CD4-positive, CD25-positive, alpha-beta regulatory T cell (primary cell): ENCODE data around the gene MTOR. TPM values are rescaled to one million over a fixed set of nuclear protein-coding genes. Genes with fewer than 3 reads are reported as not detected.
"Not testable (repeated sequence)": the region's sequence is repeated elsewhere in the genome, so short reads cannot be mapped to it uniquely, and the experiment has no call there.

Experiments
- ATAC-seq, 2 donors: fragments of 150-1000 bp; cut with Tn5 transposase; one replicate each; pipeline ENCODE4 v1.10.0; 2021; ENCODE audit warnings: low read depth in 2 of 2, moderate number of reproducible peaks in 2 of 2, moderate library complexity in 1 of 2
- DNase-seq, 3 donors: peaks; one replicate each; pipeline versions ENCODE4 v3.0.0 to v3.0.0-alpha.2; 2012 to 2022; ENCODE audit warnings: mixed read lengths in 1 of 3
- H3K27ac ChIP-seq: one replicate; pipeline ENCODE4 v1.7.0; 2013; ENCODE audit warnings: mild to moderate bottlenecking, low read length; ENCODE audit not compliant: insufficient read depth, poor library complexity, severe bottlenecking
- H3K27me3 ChIP-seq: one replicate; pipeline ENCODE4 v1.7.0; 2013; ENCODE audit warnings: low read length; ENCODE audit not compliant: control insufficient read depth, insufficient read depth
- H3K36me3 ChIP-seq: one replicate; pipeline ENCODE4 v1.7.0; 2013; ENCODE audit warnings: mild to moderate bottlenecking, low read length, moderate library complexity; ENCODE audit not compliant: control insufficient read depth, insufficient read depth
- H3K4me1 ChIP-seq: 2 replicates; pipeline ENCODE4 v1.7.0; 2013; ENCODE audit warnings: mild to moderate bottlenecking, low read length; ENCODE audit not compliant: insufficient read depth, control insufficient read depth, poor library complexity, severe bottlenecking
- H3K4me3 ChIP-seq: one replicate; pipeline ENCODE4 v1.7.0; 2013; ENCODE audit warnings: low read depth, mild to moderate bottlenecking, low read length, moderate library complexity
- H3K9me3 ChIP-seq, 2 experiments: 1 replicate in 1 of 2; 2 replicates in 1 of 2; pipeline ENCODE4 v1.7.0; 2013; ENCODE audit warnings: low read length in 2 of 2, mild to moderate bottlenecking in 1 of 2, moderate library complexity in 1 of 2; ENCODE audit not compliant: control insufficient read depth in 2 of 2
- H3K27ac Mint-ChIP-seq, 3 donors: one replicate each; pipeline ENCODE4 v1.8.0; 2020 to 2022; ENCODE audit warnings: mild to moderate bottlenecking in 3 of 3, mixed read lengths in 3 of 3, moderate library complexity in 2 of 3
- H3K27me3 Mint-ChIP-seq: one replicate; pipeline ENCODE4 v1.8.0; 2022; ENCODE audit warnings: mild to moderate bottlenecking, mixed read lengths
- H3K36me3 Mint-ChIP-seq: one replicate; pipeline ENCODE4 v1.8.0; 2020; ENCODE audit warnings: mixed read lengths
- H3K4me1 Mint-ChIP-seq, 4 donors: one replicate each; pipeline ENCODE4 v1.8.0; 2020 to 2022; ENCODE audit warnings: mixed read lengths in 4 of 4, mild to moderate bottlenecking in 1 of 4
- H3K4me3 Mint-ChIP-seq, 4 donors: one replicate each; pipeline ENCODE4 v1.8.0; 2020 to 2022; ENCODE audit warnings: mild to moderate bottlenecking in 4 of 4, mixed read lengths in 4 of 4, moderate library complexity in 3 of 4
- H3K9me3 Mint-ChIP-seq, 7 donors: one replicate each; pipeline ENCODE4 v1.8.0; 2020 to 2022; ENCODE audit warnings: mixed read lengths in 7 of 7, mild to moderate bottlenecking in 3 of 7, moderate library complexity in 2 of 7
- polyA plus RNA-seq, 4 donors: library from polyadenylated mRNA; unstranded; fragments of 300-500 nt; fragmentation: Illumina TruSeq; gene quantifications; one replicate each; pipeline ENCODE4 v1.2.3, GENCODE V29; 2021
- total RNA-seq: library from RNA; stranded (reverse); gene quantifications from one replicate; pipeline ENCODE4 v1.2.3, GENCODE V29; 2022

The MTOR gene
- total and polyA plus RNA-seq, 5 donors from 2014 or later: 3.9 to 48.2 (median 4.7) TPM

DNA sequence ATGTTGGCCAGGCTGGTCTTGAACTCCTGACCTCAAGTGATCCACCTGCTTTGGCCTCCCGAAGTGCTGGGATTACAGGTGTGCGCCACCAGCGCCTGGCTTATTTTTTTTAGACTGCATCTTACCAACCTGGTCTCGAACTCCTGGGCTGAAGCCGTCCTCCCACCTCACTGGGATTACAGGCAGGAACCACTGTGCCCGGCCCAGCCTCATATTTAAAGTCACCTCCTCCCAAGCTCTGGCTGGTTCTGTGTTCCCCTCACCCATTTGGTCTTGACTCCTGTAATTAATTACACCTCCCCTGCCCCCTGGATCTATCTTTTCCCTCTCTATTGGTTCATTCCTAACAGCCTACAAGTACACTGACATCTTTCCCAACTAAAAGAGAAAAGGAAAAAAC lies 161.0 kb downstream of the MTOR start:
- Histone ChIP-seq H3K9me3 (no peaks in the 10 kb centered on the region), H3K4me1 (peaks cover 15% of the 10 kb centered on the region), H3K27me3 (no peaks in the 10 kb centered on the region), H3K27ac (no peak overlapping the region), H3K36me3 (peaks cover 15% of the 10 kb centered on the region), H3K4me3 (no peak overlapping the region)
- Mint-ChIP-seq H3K27me3 (no peaks in the 10 kb centered on the region), H3K27ac (peak overlapping the region in 1 of 3 donors; percentile 56), H3K4me1 (peaks cover 7 to 22% (median 11%) of the 10 kb centered on the region in 4 donors), H3K4me3 (peak overlapping the region; percentile 50 to 84 (median 61)), H3K36me3 (peaks cover 6% of the 10 kb centered on the region), H3K9me3 (no peaks in the 10 kb centered on the region)
- DNase-seq (no peak), ATAC-seq (no peak)

GRCh38 chr1:11100806-11101205 lies 161.5 kb downstream of the MTOR start:
- not testable (repeated sequence) for H3K36me3 Mint-ChIP-seq, ATAC-seq, H3K27me3 ChIP-seq, DNase-seq, H3K27me3 Mint-ChIP-seq, H3K9me3 Mint-ChIP-seq, H3K27ac Mint-ChIP-seq, H3K27ac ChIP-seq, H3K9me3 ChIP-seq, H3K4me3 ChIP-seq
- H3K4me3 Mint-ChIP-seq: peak overlapping the region; percentile 50 to 97 (median 96)
- peaks cover 15% of the 10 kb centered on the region for H3K4me1 ChIP-seq
- H3K36me3 ChIP-seq: peaks cover 15% of the 10 kb centered on the region
- peaks cover 7 to 22% (median 11%) of the 10 kb centered on the region in 4 donors for H3K4me1 Mint-ChIP-seq

DNA sequence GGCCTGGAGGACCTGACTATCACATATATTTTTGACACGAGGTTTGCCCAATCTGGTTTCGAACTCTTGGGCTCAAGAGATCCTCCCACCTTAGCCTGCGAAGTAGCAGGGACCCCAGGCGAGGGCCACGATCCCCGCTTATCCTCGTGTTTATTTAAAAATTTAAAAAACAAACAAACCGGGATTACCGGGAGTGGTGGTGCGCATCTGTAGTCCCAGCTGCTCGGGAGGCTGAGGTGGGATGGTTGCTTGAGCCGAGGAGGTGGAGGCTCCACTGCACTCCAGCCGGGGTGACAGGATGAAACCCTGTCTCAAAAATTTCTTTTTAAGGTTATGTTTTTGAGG lies 162.2 kb downstream of the MTOR start:
- no peaks in the 10 kb centered on the region for H3K9me3 ChIP-seq
- peaks cover 7% of the 10 kb centered on the region for H3K36me3 Mint-ChIP-seq
- no peaks in the 10 kb centered on the region for H3K9me3 Mint-ChIP-seq
- peaks cover 7 to 22% (median 11%) of the 10 kb centered on the region in 4 donors for H3K4me1 Mint-ChIP-seq
- no peaks in the 10 kb centered on the region for H3K27me3 ChIP-seq
- peak overlapping the region; percentile 91 to 97 (median 96) for H3K4me3 Mint-ChIP-seq
- H3K27me3 Mint-ChIP-seq: no peaks in the 10 kb centered on the region
- peak overlapping the region; percentile 92 for H3K4me3 ChIP-seq
- H3K27ac ChIP-seq: peak overlapping the region; percentile 73
- DNase-seq: no peak
- peaks cover 17% of the 10 kb centered on the region for H3K36me3 ChIP-seq
- no peak for ATAC-seq
- peaks cover 15% of the 10 kb centered on the region for H3K4me1 ChIP-seq
- peak overlapping the region; percentile 96 to 98 (median 96) for H3K27ac Mint-ChIP-seq

- Histone ChIP-seq H3K36me3 (peaks cover 21% of the 10 kb centered on the region), H3K27ac (peak within 1 kb of the TSS; percentile 73), H3K4me3 (peak within 1 kb of the TSS; percentile 92), H3K9me3 (no peaks in the 10 kb centered on the region), H3K27me3 (no peaks in the 10 kb centered on the region), H3K4me1 (peaks cover 15% of the 10 kb centered on the region)
- peaks cover 7 to 22% (median 11%) of the 10 kb centered on the region in 4 donors for H3K4me1 Mint-ChIP-seq
- H3K27ac Mint-ChIP-seq: peak within 1 kb of the TSS; percentile 96 to 98 (median 96)
- peak within 1 kb of the TSS; percentile 91 to 97 (median 96) for H3K4me3 Mint-ChIP-seq
- DNase-seq (peak; percentile 93 to 94 (median 94)), ATAC-seq (peak; percentile 94)
- no peaks in the 10 kb centered on the region for H3K27me3 Mint-ChIP-seq
- H3K9me3 Mint-ChIP-seq: no peaks in the 10 kb centered on the region
- peaks cover 7% of the 10 kb centered on the region for H3K36me3 Mint-ChIP-seq
Observed at GRCh38 chr1:11099310-11100148, 162.8 kb downstream of the MTOR start, which contains the start of gene EXOSC10. EXOSC10 (minus strand) TSS chr1:11099869; CDS start chr1:11099831, 38 bp downstream.

DNA sequence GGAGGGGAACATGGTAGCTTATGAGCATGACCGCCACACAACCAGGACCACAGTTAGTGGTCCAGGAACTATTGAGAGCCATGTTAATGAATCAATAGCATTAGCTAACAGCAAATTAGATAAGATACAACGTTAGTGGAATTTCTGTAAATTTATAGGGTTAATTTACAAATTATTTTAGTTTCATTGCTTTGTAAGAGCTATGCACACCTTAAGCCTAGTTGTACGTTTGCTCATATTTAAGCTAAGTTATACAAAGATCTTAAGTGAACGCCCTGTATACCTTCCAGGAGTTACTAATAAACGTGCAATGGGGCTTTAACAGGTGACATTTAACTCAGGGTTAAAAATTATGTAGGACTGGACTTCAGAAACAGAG lies 163.4 kb downstream of the MTOR start:
- peak overlapping the region; percentile 91 to 97 (median 96) for H3K4me3 Mint-ChIP-seq
- H3K4me3 ChIP-seq: peak overlapping the region; percentile 92

DNA sequence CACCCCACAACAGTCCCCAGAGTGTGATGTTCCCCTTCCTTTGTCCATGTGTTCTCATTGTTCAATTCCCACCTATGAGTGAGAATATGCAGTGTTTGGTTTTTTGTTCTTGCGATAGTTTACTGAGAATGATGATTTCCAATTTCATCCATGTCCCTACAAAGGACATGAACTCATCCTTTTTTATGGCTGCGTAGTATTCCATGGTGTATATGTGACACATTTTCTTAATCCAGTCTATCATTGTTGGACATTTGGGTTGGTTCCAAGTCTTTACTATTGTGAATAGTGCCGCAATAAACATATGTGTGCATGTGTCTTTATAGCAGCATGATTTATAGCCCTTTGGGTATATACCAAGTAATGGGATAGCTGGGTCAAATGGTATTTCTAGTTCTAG lies 178.6 kb downstream of the MTOR start:
- not testable (repeated sequence) for H3K27ac ChIP-seq, H3K27ac Mint-ChIP-seq, ATAC-seq, H3K27me3 Mint-ChIP-seq, H3K4me3 Mint-ChIP-seq, H3K9me3 ChIP-seq, H3K4me3 ChIP-seq, H3K4me1 ChIP-seq, H3K9me3 Mint-ChIP-seq, H3K4me1 Mint-ChIP-seq, DNase-seq, H3K27me3 ChIP-seq
- peaks cover 61% of the 10 kb centered on the region for H3K36me3 Mint-ChIP-seq
- H3K36me3 ChIP-seq: peaks cover 53% of the 10 kb centered on the region

More for the DNA sequence above, 163.4 kb downstream of the MTOR start:
- peak overlapping the region; percentile 92 to 98 (median 96) for H3K27ac Mint-ChIP-seq
- H3K27ac ChIP-seq: peak overlapping the region; percentile 73
- peaks cover 15% of the 10 kb centered on the region for H3K4me1 ChIP-seq
- no peaks in the 10 kb centered on the region for H3K27me3 Mint-ChIP-seq
- peaks cover 7 to 22% (median 11%) of the 10 kb centered on the region in 4 donors for H3K4me1 Mint-ChIP-seq
- peaks cover 7% of the 10 kb centered on the region for H3K36me3 Mint-ChIP-seq
- no peaks in the 10 kb centered on the region for H3K9me3 Mint-ChIP-seq
- ATAC-seq (no peak), DNase-seq (no peak)
- H3K36me3 ChIP-seq: peaks cover 24% of the 10 kb centered on the region
- H3K27me3 ChIP-seq: no peaks in the 10 kb centered on the region
- H3K9me3 ChIP-seq: no peaks in the 10 kb centered on the region

DNA sequence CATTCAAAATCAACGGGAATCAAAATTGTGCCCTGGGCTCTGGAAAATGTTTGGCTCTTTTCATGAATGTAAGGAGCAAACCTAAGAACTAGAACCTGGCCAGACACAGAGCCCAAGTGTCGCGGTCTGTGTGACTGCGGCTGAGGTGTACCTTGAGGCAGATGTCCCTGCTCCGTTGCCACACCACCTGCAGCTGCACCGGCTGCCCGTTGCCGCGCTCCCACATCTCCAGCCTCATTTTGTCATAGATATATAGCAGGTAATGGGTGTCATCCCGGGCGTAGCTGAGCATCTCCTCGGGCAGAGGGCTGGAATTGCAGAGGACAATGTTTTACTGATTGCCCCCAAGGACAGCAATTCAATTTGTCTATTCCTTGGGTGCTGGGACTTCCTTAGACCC lies 181.4 kb downstream of the MTOR start:
- H3K9me3 Mint-ChIP-seq: no peaks in the 10 kb centered on the region
- H3K27me3 Mint-ChIP-seq: no peaks in the 10 kb centered on the region
- H3K4me3 Mint-ChIP-seq: no peak overlapping the region
- peaks cover 50% of the 10 kb centered on the region for H3K36me3 Mint-ChIP-seq
- no peaks in the 10 kb centered on the region for H3K9me3 ChIP-seq
- no peaks in the 10 kb centered on the region for H3K4me1 Mint-ChIP-seq
- DNase-seq (no peak), ATAC-seq (no peak)
- H3K27ac Mint-ChIP-seq: no peak overlapping the region
- no peaks in the 10 kb centered on the region for H3K4me1 ChIP-seq
- no peaks in the 10 kb centered on the region for H3K27me3 ChIP-seq
- H3K36me3 ChIP-seq: peaks cover 58% of the 10 kb centered on the region
- H3K4me3 ChIP-seq: no peak overlapping the region
- H3K27ac ChIP-seq: no peak overlapping the region

- no peaks in the 10 kb centered on the region for H3K4me1 ChIP-seq
- no peaks in the 10 kb centered on the region for H3K27me3 Mint-ChIP-seq
- H3K36me3 Mint-ChIP-seq: peaks cover 49% of the 10 kb centered on the region
- H3K4me3 ChIP-seq: no peak overlapping the region
- H3K27ac Mint-ChIP-seq: no peak overlapping the region
- H3K36me3 ChIP-seq: peaks cover 76% of the 10 kb centered on the region
- H3K27me3 ChIP-seq: no peaks in the 10 kb centered on the region
- no peak overlapping the region for H3K27ac ChIP-seq
- no peaks in the 10 kb centered on the region for H3K9me3 ChIP-seq
- no peaks in the 10 kb centered on the region for H3K9me3 Mint-ChIP-seq
- ATAC-seq (no peak), DNase-seq (no peak)
- no peak overlapping the region for H3K4me3 Mint-ChIP-seq
- no peaks in the 10 kb centered on the region for H3K4me1 Mint-ChIP-seq
Observed at GRCh38 chr1:11078631-11079030, 183.7 kb downstream of the MTOR start.
